OCI-LY3 (cell line): ENCODE measurements around the gene TRIO.

Source experiments
- EZH2phosphoT487 ChIP-seq: fragments of 200-600 bp; shearing (Covaris generic); IDR thresholded peaks from 2 replicates; pipeline ENCODE4 v1.6.1; 2018; ENCODE audit warnings: antibody characterized with exemption, mixed run types, low read depth
- TF ChIP-seq, protein P1 (sequence below): fragments of 200-600, 300-600 bp; sonication (generic); IDR thresholded peaks from 2 replicates; pipeline ENCODE4 v1.5.1; 2014; ENCODE audit warnings: antibody characterized with exemption, low read length, low read depth

- TF ChIP-seq EZH2phosphoT487: no peak
- TF ChIP-seq, protein P1, sequence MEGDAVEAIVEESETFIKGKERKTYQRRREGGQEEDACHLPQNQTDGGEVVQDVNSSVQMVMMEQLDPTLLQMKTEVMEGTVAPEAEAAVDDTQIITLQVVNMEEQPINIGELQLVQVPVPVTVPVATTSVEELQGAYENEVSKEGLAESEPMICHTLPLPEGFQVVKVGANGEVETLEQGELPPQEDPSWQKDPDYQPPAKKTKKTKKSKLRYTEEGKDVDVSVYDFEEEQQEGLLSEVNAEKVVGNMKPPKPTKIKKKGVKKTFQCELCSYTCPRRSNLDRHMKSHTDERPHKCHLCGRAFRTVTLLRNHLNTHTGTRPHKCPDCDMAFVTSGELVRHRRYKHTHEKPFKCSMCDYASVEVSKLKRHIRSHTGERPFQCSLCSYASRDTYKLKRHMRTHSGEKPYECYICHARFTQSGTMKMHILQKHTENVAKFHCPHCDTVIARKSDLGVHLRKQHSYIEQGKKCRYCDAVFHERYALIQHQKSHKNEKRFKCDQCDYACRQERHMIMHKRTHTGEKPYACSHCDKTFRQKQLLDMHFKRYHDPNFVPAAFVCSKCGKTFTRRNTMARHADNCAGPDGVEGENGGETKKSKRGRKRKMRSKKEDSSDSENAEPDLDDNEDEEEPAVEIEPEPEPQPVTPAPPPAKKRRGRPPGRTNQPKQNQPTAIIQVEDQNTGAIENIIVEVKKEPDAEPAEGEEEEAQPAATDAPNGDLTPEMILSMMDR: no peak
These were observed 226.6 kb downstream of the TRIO start for GRCh38 chr5:14369780-14370179.
